Measurements from ENCODE around the gene TRAPPC5.
A peak's percentile ranks its signal among the peaks of the same experiment; 100 is the strongest.

TRAPPC5 gene

GRCh38 chr19:7701049-7701653 lies 20.5 kb downstream of the TRAPPC5 start:
- no peak for DNase-seq (ENCODE audit: low spot score)

GRCh38 chr19:7701654-7702457 lies 21.2 kb downstream of the TRAPPC5 start, which contains the start of gene FCER2:
Gene FCER2, minus strand, starts transcription at chr19:7702131. Its CDS starts 2,371 bp downstream, at chr19:7699760.
- DNase-seq (ENCODE audit: low spot score), result no peak

DNA sequence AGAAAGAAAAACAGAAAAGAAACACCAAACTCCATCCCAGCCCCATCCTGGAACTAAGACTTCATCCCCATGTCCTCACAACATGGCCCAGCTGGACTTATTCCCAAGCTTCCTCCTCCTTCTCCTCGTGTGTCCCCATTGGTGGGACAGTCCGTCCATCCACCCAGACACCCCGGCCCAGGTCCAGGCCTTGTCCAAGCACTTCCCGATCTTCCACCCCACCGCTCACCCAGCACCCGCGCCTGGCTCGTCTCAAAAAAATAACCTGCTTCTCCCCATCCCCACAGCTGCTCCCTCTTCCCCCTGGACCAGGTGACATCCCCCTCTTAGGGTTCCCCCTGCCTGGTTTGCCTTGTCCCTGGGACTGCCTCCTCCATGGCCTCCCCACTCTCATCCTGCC lies 22.7 kb downstream of the TRAPPC5 start:
- DNase-seq (ENCODE audit: low spot score), result no peak

- no peak for DNase-seq (ENCODE audit: low spot score)
Observed at GRCh38 chr19:7704280-7705060, 23.8 kb downstream of the TRAPPC5 start.

DNA sequence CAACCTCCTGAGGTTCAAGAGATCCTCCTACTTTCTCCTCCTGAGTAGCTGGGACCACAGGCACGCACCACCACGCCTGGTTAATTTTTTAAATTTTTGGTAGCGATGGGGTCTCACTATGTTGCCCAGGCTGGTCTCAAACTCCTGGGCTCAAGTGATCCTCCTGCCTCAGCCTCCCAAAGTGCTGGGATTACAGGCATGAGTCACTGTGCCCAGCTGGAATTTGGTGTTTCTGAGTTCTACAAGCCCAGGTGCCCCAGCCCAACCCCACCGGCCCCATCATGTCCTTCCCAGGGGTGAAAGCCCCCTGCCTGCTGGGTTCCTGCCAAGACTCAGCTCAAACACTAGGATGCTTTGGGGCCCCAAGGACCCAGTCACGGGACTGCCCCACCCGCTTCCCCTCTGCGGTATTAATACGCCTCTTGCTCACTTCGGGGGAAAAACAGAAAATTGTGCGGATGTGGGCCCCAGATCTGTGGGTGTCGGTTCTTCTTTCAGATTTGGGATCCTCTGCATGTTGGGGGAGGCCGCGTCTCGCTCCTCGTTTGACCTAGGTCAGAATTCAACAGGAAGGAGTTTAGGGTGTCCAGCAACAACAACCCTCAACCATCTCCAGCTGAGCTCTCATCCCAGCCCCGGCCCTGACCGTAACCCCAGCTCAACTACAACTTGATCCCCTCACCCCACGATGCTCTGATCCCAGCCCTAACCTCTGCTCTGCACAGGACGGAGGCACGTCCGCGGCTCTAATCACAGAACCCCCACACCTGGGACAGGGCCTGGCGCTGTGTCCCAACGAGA lies 25.0 kb downstream of the TRAPPC5 start:
- no peak for DNase-seq (ENCODE audit: low spot score)

DNA sequence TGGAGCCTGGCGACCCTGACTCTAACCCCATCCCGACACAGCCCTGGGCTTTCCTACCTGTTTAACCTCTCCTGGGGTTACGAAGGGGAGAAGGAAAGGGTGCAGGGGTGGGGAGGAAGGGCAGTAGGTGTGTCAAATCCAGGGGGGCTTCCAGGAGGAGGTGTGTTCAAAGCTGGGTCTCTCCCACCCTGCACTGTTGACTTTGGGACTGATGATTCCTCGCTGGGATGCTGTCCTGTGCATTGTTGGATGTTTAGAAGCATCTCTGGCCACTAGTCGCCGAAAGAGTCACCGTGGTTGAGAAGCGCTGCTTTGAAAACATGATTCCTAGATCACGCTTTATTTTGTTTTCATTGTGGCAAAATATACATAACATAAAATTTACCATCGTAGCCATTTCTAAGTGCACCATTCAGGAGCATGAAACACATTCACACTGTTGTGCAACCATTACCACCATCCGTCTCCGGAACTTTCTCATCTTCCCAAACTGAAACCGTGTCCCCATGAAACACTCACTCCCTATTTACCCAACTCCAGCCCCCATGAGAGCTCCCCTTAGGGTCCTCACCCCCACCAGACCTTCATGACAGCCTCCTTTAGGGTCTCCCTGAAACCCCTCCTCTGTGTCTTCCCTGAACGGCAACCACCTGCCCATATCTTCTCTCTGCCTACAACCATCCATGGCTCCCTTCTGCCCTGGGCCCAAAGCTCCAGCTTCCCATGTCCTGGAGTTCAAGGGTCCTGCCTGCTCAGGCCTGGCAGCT lies 25.7 kb downstream of the TRAPPC5 start:
- DNase-seq (ENCODE audit: low spot score), result no peak

- DNase-seq (ENCODE audit: low spot score), result no peak
Observed at GRCh38 chr19:7706955-7707456, 26.4 kb downstream of the TRAPPC5 start.

- no peak for DNase-seq (ENCODE audit: low spot score)
Observed at GRCh38 chr19:7709932-7710460, 29.4 kb downstream of the TRAPPC5 start.

DNA sequence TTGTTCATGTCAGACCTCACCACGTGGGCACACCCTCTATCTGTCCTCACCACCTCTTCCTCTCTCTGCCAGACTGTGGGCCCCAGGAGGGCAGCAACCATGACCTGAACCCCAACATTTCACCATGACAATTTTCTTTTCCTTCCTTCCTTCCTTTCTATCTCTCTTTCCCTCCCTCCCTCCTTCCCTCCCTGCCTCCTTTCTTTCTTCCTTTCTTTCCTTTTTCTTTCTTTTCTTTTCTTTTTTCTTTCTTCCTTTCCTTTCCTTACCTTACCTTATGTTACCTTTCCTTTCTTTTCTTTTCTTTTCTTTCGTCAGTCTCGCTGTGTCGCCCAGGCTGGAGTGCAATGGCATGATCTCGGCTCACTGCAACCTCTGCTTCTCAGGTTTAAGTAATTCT lies 30.0 kb downstream of the TRAPPC5 start:
- DNase-seq (ENCODE audit: low spot score), result no peak

DNA sequence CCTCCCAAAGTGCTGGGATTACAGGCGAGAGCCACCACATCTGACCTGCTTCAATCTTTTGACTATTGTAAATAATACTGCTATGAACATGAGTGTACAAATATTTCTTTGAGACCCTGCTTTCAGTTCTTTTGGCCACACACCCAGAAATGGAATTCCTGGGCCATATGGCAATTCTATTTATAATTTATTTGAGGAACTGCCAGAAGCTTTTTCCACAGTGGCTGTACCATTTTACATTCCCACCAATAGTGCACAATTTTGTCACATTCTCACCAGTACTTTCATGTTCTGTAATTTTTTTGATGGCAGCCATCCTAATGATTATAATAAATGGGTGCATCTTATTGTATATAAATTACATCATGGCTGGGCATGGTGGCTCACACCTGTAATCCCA lies 35.0 kb downstream of the TRAPPC5 start:
- DNase-seq (ENCODE audit: low spot score), result no peak

- DNase-seq (ENCODE audit: low spot score), result no peak
Observed at GRCh38 chr19:7716762-7717161, 36.1 kb downstream of the TRAPPC5 start.

DNA sequence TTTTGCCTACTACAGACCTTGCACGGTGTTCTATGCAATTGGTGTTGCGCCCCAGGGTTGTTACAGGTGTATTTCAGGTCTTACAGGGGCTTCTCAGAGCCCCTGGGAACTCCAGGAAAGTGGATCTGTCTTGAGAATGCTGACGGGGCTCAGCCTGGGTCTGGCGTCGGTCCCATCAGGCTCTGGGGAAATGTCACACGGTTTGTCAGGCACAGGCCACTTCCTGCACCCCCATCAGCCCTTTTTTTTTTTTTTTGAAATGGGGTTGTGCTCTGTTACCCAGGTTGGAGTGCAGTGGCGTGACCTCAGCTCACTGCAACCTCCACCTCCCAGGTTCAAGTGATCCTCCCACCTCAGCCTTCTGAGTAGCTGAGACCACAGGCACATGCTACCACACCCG lies 38.0 kb downstream of the TRAPPC5 start:
- DNase-seq (ENCODE audit: low spot score), result no peak

GRCh38 chr19:7720351-7720750 lies 39.7 kb downstream of the TRAPPC5 start:
- no peak for DNase-seq (ENCODE audit: low spot score)

- peak; percentile 81 for DNase-seq (ENCODE audit: low spot score)
Observed at GRCh38 chr19:7722231-7722651, 41.6 kb downstream of the TRAPPC5 start.

- DNase-seq (ENCODE audit: low spot score), result no peak
Observed at GRCh38 chr19:7725791-7726190, 45.2 kb downstream of the TRAPPC5 start.

- DNase-seq (ENCODE audit: low spot score), result peak; percentile 21
Observed at GRCh38 chr19:7729211-7729610, 48.6 kb downstream of the TRAPPC5 start.

DNA sequence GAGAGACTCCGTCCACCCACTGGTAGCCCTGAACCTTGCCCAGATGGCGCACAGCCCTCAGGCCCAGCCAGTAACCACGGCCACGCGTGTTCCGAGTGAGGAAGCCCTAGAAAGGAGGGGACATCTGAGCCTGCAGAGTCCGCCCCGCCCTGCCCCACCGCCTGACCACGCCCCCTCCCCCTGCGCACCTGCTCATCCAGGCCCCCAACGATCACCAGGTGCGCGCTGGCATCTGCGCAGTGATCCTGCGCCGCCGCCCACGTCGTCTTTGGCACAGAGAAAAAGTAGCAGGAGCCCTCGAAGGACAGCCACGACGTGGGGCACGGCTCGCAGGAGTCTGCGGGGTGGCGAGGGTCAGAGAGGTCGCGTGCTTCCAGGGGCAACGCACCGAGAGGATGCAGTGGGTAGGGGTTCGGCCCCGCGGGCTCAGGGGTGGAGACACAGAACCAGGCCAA lies 49.2 kb downstream of the TRAPPC5 start:
- peak; percentile 27 for DNase-seq (ENCODE audit: low spot score)

DNA sequence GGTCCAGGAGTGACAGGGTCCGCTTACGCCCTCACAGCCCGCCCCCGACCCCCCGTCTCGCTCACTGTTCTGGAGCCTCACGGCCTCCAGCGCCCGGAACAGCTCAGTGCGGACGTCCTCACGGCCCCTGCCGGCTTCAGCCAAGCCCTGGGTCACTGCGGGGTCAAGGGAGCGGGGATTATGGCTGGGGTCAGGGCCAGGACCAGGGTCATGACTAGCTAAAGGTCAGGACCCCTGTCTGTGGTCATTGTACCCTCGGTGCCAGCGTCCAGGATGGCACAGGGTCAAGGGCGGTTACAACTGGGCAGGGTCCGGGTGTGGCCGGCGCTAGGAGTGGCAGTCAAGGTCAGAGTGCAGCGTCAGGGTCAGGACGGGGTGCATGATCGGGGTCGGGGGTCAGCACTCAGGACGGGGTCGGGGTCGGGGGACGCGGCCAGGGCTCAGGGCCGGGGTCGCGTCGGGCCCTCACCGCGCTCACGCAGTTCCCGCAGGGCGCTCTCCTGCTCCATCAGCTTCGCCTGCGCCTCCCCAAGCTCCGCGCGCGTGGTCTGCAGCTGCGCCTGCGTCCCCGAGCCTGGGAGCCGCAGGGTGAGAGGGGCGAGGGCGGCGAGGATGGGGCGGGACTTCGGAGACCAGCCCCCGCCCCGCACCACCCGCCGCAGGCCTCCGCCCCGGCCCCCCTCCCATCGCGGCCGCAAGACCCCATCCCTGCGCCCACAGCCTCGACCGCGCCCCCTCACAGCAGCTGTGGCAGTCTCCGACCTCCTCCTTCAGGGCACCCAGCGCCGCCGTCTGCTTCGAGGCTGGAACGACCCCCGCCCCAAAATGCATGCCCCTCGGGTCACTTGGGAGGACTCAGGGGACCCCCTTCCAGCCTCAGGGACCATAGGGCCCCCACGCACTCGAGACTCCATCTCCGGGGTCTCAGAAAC lies 49.9 kb downstream of the TRAPPC5 start:
- DNase-seq (ENCODE audit: low spot score), result peak; percentile 29

GRCh38 chr19:7731218-7731595 lies 50.6 kb downstream of the TRAPPC5 start:
- peak; percentile 19 for DNase-seq (ENCODE audit: low spot score)

GRCh38 chr19:7731615-7732014 lies 51.0 kb downstream of the TRAPPC5 start:
- DNase-seq (ENCODE audit: low spot score), result no peak
